SK-N-MC (cell line): ENCODE measurements around the gene COMMD6.

Experiments used
- EZH2 ChIP-seq: fragments of 200-600 bp; sonication (generic); IDR thresholded peaks from one replicate; pipeline ENCODE4 v1.6.1; 2017; ENCODE audit warnings: antibody characterized with exemption
- FOXP2 ChIP-seq: optimal IDR thresholded peaks from 2 replicates; pipeline ENCODE3; 2011; ENCODE audit warnings: mild to moderate bottlenecking, moderate library complexity; ENCODE audit not compliant: insufficient read depth; ENCODE audit errors: extremely low read length, control extremely low read depth
- POLR2AphosphoS5 ChIP-seq: IDR thresholded peaks from 2 replicates; pipeline ENCODE4 v1.6.1; 2012; ENCODE audit warnings: mild to moderate bottlenecking, low read depth, low read length, borderline replicate concordance

DNA sequence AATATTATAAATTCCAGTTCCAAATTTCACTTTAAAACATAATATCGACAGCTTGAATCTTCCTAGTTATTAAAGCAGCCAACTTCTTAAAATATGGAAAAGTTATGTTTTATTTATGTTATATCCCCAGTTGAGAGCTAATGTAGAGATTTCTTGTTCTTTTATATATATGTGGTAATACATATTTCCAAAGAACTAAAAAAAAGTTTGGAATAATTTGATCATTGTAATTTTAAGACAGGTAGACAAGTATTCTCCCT is 54.9 kb downstream of the COMMD6 start:
- no peak for TF ChIP-seq POLR2AphosphoS5
- TF ChIP-seq EZH2, result no peak
- TF ChIP-seq FOXP2, result no peak
